ENCODE data around the gene IGF1.

Gene IGF1

DNA sequence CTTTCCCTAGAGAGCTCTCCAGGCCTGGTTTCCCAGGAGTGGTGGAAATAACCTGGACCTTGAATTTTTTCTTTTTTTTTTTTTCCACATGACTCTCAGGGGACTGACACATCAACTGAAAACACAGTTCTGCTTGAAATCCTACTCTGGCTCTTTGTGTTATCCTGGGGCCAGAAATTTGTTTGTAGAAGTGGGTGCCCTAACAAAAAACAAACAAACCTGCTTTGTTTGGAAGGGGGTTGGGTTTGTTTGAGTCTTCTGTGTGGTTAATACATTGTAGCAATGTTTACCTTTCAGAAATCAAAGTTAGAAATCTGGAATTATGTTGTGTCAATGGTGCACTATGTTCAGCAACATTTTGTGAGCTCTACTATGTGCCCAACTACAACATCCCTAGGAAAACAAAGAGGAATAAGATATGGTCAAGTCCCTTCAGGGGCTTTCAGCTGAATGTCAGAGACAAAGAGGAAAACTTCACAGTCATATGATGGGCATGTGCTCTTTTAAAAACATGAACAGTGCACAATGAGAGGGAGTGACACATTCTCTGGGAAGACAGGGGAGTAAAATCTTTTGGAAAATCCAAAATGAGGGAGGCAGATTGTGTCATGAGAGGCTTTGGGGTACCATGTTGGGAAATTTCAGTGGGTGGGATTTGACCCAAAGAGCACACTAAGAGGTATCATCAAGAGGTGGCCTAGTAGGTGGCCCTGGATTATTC lies 1.5 kb upstream of the IGF1 start:
- TF ChIP-seq POLR2A (IDR thresholded peaks at IDR 0.05; ENCODE audit: low read depth, low read length) = no peak
- no peak for DNase-seq (ENCODE audit: insufficient read length, low spot score)
- no peak for FAIRE-seq

DNA sequence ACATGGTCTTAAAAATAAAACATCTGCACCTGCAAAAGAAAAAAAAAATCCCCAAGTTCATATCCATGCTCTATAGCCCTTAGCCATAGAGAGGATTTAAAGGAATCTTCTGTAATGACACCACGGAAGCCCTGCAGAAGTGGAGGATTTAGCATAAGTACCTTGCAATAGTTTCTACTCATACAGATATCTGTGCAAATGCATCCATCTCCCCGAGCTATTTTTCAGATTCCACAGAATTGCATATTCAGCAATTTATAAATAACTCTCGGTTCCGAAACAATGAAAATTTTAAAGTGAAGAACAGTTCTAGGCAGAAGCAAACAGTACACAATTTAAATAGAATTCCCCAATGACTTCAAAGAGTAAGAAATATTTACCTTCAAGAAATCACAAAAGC lies 424 bp downstream of the IGF1 start:
- TF ChIP-seq POLR2A (IDR thresholded peaks at IDR 0.05; ENCODE audit: low read depth, low read length) = no peak
- FAIRE-seq (no peak), DNase-seq (ENCODE audit: insufficient read length, low spot score) (no peak)

DNA sequence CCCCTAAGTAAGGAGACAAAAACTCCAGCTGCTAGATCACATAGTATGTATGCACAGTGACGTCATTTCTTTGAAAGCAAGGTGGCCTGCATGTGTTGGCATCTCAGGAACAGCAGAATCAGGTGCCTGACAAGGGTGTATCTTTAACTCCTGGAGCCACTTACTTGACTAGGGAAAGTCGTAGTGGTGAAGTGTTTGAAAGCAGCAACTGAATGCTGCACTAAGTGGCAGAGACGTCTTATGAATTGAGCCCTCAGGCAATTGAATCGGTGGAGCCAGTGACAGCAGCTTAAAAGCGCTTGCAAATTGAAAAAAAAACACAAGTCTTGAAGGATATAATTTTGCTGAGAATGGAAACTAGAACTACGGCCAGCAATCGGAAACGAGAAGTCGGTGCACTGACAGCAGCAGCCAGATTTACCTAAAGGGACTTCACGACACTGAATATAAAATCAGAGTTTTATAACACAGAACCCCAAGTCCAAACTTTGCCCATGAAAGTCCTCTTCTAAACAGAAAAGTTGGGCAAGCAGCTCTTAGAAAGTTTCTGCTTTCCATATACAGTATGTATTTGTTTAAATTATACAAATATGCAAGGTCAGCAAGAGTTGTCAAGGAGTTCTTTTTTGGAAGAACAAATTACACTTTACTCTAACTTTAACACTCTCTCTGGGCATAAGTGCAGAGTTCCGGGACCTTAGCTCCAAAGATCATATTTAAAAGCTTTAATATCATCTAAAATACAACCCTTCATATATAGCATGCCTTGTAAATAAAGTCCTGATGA lies 1.1 kb downstream of the IGF1 start:
- no peak for TF ChIP-seq POLR2A (IDR thresholded peaks at IDR 0.05; ENCODE audit: low read depth, low read length)
- FAIRE-seq = no peak
- no peak for DNase-seq (ENCODE audit: insufficient read length, low spot score)

DNA sequence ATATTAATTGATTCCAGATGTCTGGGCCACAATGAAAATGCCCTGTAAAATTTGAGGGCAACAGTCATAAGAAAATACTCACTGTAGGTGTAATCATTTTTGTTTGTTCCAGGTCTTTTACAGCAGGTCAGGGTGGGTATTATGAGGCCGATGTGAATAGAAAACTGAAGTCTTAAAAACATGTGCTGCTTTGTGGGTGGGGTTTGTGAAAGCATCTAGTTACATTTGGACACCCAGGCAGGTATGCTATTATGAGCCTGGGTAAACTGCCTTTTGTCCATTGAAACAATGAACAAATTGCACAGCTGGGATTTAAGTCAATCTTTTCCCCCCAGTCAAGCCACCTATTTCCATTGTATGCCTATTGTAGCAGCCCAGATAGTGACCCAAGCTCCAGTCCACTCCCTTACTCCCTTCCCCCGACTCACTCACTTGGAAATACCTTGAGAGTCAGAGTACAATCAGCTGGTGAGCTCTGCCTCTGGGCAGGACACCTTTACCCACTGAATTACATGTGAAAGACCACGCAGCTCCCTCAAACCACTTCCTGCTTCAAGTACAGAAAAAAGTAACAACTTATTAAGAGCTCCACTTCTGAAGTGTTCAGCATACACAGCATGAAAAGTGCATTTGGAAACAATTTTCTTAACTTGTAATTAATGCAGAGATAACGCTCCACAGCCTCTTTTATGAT lies 1.8 kb downstream of the IGF1 start:
- no peak for FAIRE-seq
- DNase-seq (ENCODE audit: insufficient read length, low spot score) = no peak
- TF ChIP-seq POLR2A (IDR thresholded peaks at IDR 0.05; ENCODE audit: low read depth, low read length) = no peak

DNA sequence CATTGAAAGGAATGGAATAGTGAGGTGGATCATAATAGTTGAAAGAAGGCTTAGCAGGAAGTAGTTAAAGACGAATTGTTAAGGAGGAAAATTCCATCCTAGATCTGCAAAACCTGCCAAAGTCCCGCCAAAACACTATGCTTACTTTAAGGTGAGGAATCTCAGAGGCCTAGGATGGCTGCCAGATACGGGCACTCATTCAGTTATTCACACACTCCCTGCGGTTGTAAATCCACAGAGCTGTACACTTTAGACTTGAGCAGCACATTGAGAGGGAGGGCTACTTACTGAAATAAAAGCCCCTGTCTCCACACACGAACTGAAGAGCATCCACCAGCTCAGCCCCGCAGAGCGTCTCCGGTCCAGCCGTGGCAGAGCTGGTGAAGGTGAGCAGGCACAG lies 5.0 kb downstream of the IGF1 start:
- FAIRE-seq (no peak), DNase-seq (ENCODE audit: insufficient read length, low spot score) (no peak)
- no peak for TF ChIP-seq POLR2A (IDR thresholded peaks at IDR 0.05; ENCODE audit: low read depth, low read length)

DNA sequence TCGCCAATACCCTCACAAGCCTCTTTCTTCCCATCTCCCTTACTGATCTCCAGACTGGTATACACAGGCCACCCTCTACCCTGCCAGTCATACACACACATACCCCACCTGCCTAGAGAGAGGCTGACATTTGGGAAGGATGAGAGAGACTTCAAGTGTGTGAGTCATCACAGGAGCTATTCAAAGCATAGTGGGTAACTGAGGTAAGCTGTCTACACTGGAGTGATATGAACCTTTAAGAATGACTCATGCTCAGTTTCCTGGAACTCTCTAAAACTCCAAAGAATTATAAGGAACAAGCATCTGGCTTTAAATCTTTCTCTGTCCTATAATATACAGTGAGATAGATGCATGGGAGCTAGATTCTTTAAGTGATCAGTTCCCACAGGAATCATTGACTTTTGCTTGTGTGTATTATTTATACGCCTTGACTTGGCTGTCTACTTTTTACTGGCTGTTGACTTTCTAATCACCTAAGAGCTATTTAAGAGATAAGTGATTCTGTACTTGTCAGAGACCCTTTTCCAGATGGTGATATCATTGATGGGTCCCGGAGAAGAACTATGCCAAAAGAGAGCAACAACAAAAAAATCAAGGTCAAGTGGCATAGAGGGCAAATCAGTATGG lies 5.8 kb downstream of the IGF1 start:
- no peak for DNase-seq (ENCODE audit: insufficient read length, low spot score)
- no peak for FAIRE-seq
- no peak for TF ChIP-seq POLR2A (IDR thresholded peaks at IDR 0.05; ENCODE audit: low read depth, low read length)

DNA sequence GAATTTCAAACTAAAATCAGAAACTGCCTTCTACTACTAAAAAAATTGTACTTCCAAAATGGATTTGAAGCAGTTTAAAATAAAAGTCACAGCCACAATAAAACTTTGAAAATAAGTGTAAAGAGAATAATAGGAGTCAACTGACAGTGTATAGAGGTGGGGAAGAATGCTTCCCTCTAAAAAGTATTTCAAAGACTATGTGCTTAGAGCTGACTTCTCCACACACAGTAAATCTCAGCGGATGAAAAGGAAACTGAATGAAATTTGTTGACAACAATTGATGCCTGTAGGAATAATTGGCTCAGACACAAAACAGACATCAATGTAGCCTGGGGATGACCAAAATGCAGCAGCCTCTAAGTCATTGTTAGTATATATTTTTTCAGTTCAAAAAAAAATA lies 7.9 kb downstream of the IGF1 start:
- no peak for TF ChIP-seq POLR2A (IDR thresholded peaks at IDR 0.05; ENCODE audit: low read depth, low read length)
- no peak for FAIRE-seq
- DNase-seq (ENCODE audit: insufficient read length, low spot score) = no peak

DNA sequence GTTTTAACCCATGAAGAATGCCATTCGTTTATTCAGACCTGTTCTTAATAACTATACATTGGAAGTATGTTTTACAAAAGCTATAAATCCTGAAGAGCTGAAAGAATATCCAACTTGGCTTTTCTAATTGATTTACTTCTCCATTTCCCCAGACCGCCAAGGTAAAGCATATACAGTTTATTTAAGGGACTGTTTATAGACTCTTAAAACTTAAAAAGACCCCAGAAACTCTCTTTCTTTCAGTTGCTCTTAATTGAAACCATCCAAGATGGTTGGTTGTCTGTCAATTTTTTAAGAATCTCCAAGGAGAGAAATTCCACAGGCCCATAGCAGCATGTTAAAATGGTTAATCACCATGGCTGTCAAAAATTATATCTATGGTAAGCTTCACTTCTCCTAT lies 8.8 kb downstream of the IGF1 start:
- no peak for FAIRE-seq
- no peak for DNase-seq (ENCODE audit: insufficient read length, low spot score)
- no peak for TF ChIP-seq POLR2A (IDR thresholded peaks at IDR 0.05; ENCODE audit: low read depth, low read length)

DNA sequence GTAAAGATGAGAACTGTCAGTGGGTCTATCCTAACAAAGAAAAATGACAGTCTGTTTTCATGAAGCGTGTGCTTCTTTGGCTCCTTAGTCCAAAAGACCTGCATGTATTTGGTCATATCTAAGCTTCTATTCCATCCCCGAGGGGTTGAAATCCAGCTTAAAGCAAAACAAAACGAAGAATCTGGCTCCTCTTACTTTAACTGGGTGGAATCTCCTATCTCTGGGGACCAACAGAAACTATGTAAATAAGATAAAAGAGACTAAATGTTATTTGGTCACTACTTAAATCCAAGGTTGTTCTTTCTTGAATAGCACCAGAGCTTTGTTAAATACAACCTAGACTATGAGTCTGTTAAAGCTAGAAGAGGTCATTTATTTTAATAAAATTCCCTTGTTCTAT lies 9.4 kb downstream of the IGF1 start:
- DNase-seq (ENCODE audit: insufficient read length, low spot score) (no peak), FAIRE-seq (no peak)
- TF ChIP-seq POLR2A (IDR thresholded peaks at IDR 0.05; ENCODE audit: low read depth, low read length) = no peak

DNA sequence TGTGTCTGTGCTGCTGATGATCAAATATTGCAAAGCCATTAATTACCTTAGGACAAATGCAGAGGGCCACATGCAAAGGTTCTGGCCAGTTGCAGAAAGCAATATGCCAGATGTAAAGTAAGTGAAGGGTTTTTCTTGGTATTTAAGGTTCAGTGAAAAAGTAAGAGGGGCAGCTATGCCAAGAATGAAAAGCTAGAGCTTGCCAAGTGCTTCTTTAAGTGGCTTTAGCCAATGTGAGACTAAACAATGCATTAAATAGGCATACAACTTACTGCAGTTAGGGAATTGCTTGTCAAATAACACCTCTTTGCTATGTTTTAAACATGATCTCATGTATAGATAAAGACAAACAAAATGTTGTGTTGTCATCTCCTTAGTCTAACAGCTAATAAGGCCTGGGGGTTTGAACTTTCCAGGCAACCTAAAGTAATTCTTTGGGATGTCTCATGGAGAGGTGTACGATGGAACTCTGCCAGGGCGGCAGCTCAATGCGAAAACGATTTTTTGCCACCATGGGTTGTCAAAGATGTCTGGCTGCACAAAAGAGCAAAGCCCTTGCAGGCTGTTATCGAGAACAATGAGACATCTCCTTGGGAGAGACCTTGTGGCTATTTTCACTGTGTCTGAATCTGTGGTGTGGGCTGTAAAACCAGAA lies 12.0 kb downstream of the IGF1 start:
- TF ChIP-seq POLR2A (IDR thresholded peaks at IDR 0.05; ENCODE audit: low read depth, low read length) = no peak
- DNase-seq (ENCODE audit: insufficient read length, low spot score) (no peak), FAIRE-seq (no peak)

DNA sequence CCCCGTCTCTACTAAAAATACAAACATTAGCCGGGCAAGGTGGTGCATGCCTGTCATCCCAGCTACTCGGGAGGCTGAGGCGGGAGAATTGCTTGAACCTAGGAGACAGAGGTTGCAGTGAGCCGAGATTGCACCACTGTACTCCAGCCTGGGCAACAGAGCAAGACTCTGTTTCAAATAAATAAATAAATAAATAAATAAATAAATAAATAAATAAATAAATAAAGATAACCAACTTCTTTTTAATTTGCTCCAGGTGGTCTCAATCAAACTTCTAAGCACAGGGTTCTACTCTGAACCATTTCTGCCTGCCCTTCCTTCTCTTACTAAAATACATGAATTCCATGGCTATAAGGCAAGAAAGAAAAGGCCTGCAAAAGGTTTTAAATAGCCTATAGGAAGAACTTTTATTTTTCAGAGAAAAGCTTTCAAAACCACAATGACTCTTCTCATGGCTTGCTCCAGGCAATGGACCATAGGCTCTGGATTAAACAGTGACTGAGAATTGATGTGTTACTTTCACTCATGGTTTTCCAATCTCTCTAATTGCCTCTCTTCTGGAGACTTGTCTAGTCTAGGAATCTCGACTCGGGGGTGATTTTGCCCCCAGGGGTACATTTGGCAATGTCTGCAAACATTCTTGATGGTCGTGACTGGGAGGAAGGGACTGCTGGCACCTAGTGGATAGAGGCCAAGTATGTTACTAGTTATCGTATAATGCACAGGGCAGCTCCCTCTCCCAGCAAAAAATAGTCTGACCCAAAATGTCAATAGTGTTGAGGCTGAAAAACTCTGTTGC lies 14.4 kb downstream of the IGF1 start:
- DNase-seq (ENCODE audit: insufficient read length, low spot score) (no peak), FAIRE-seq (no peak)
- TF ChIP-seq POLR2A (IDR thresholded peaks at IDR 0.05; ENCODE audit: low read depth, low read length) = no peak

DNA sequence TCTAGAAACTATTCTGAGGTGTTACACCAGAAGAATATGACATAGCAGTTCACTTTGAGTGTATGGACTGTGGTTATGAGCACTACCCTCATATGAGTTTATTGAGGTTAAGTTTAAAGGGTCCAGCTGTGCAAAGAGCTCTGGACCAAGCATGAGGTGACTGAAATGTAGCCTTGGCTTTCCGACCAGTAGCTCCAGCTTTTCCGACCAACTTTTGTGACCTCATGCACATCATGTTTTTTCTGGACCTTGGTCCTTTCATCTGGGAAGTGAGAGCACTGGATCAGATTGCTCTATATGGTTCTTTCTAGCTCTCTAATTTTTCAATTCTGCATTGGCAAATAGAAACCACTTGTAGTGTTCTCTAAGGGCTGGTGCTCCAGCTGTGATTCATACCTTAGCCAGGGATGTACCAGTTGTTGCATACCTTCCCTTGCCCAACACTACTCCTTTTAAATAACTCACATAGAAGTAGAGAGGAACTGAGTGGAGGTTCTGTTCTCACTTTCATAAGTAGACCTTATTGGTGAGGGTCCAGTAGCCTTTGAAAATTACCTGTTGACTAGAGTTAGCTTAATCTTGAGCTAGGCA lies 16.6 kb downstream of the IGF1 start:
- TF ChIP-seq POLR2A (IDR thresholded peaks at IDR 0.05; ENCODE audit: low read depth, low read length) = no peak
- FAIRE-seq (no peak), DNase-seq (ENCODE audit: insufficient read length, low spot score) (no peak)
